Keratinocyte (primary cell): ENCODE measurements around the gene FAM204A. TPM values are rescaled to one million over a fixed set of nuclear protein-coding genes. Genes with fewer than 3 reads are reported as not detected.

ENCODE experiments used
- DNase-seq: peaks from one replicate; pipeline ENCODE4 v3.0.0-alpha.2; 2011; ENCODE audit warnings: low read depth, missing footprints, low spot score
- FAIRE-seq: peaks from 2 replicates; lab custom pipeline; 2011; peaks lifted over from hg19 to GRCh38; lab: Jason Lieb, UNC
- H2AFZ ChIP-seq: 2 replicates; pipeline ENCODE4 v1.6.0; 2012; ENCODE audit warnings: low read length, control low read depth, inconsistent platforms; ENCODE audit not compliant: control insufficient read depth
- H3K27ac ChIP-seq: 2 replicates; pipeline ENCODE4 v1.5.1; 2011; ENCODE audit warnings: low read length; ENCODE audit not compliant: control insufficient read depth, insufficient read depth
- H3K27me3 ChIP-seq: 3 replicates; pipeline ENCODE4 v1.6.0; 2011; ENCODE audit warnings: low read length; ENCODE audit not compliant: control insufficient read depth, insufficient read depth; ENCODE audit errors: extremely low read depth
- H3K36me3 ChIP-seq, 2 experiments: 2 replicates in 1 of 2; 3 replicates in 1 of 2; pipeline ENCODE4 v1.5.1; 2011; ENCODE audit warnings: low read length in 2 of 2, mild to moderate bottlenecking in 1 of 2; ENCODE audit not compliant: control insufficient read depth in 2 of 2, insufficient read depth in 2 of 2; ENCODE audit errors: extremely low read depth in 1 of 2
- H3K4me1 ChIP-seq: 3 replicates; pipeline ENCODE4 v1.5.1; 2011; ENCODE audit warnings: low read length; ENCODE audit not compliant: control insufficient read depth, insufficient read depth; ENCODE audit errors: extremely low read depth
- H3K4me2 ChIP-seq: 3 replicates; pipeline ENCODE4 v1.6.0; 2011; ENCODE audit warnings: low read depth, low read length; ENCODE audit not compliant: control insufficient read depth, insufficient read depth; ENCODE audit errors: extremely low read depth
- H3K4me3 ChIP-seq, 3 experiments: fragments of 200-600 bp in 1 of 3; sonication (generic) in 1 of 3; 2 replicates in 2 of 3; 3 replicates in 1 of 3; pipeline ENCODE4 v1.5.1; 2011 to 2016; ENCODE audit warnings: low read length in 3 of 3, mild to moderate bottlenecking in 3 of 3, control low read depth in 2 of 3, inconsistent platforms in 1 of 3, low read depth in 1 of 3, mixed read lengths in 1 of 3, mixed run types in 1 of 3, moderate library complexity in 1 of 3; ENCODE audit not compliant: control insufficient read depth in 2 of 3, insufficient read depth in 2 of 3; ENCODE audit errors: extremely low read depth in 1 of 3
- H3K79me2 ChIP-seq: 2 replicates; pipeline ENCODE4 v1.6.0; 2012; ENCODE audit warnings: low read length; ENCODE audit not compliant: control insufficient read depth, insufficient read depth
- H3K9ac ChIP-seq: 3 replicates; pipeline ENCODE4 v1.6.0; 2011; ENCODE audit warnings: low read length; ENCODE audit not compliant: control insufficient read depth, insufficient read depth; ENCODE audit errors: extremely low read depth
- H3K9me1 ChIP-seq: 3 replicates; pipeline ENCODE4 v1.6.0; 2011; ENCODE audit warnings: low read length; ENCODE audit not compliant: control insufficient read depth, insufficient read depth; ENCODE audit errors: extremely low read depth
- H3K9me3 ChIP-seq: 2 replicates; pipeline ENCODE4 v1.5.1; 2012; ENCODE audit warnings: low read depth, low read length; ENCODE audit not compliant: control insufficient read depth
- H4K20me1 ChIP-seq: 3 replicates; pipeline ENCODE4 v1.6.0; 2011; ENCODE audit warnings: low read length; ENCODE audit not compliant: control insufficient read depth, insufficient read depth; ENCODE audit errors: extremely low read depth
- CTCF ChIP-seq, 3 experiments: IDR thresholded peaks in 1 of 3; conservative IDR thresholded peaks in 1 of 3; optimal IDR thresholded peaks in 1 of 3; 2 replicates in 2 of 3; 3 replicates in 1 of 3; pipeline versions ENCODE3 to v1.5.1; 2011; ENCODE audit warnings: low read length in 3 of 3, mild to moderate bottlenecking in 3 of 3, moderate library complexity in 2 of 3, control low read depth in 1 of 3, inconsistent platforms in 1 of 3; ENCODE audit not compliant: insufficient read depth in 2 of 3; ENCODE audit errors: extremely low read depth in 1 of 3
- EZH2 ChIP-seq: IDR thresholded peaks from one replicate; pipeline ENCODE4 v1.6.1; 2012; ENCODE audit warnings: inconsistent platforms, mild to moderate bottlenecking, low read length, moderate library complexity
- dilution Hi-C: fragments of 300-500 bp; cut with MboI; formaldehyde crosslinking; loops from one replicate; pipeline ENCODE4 v1.7.0; 2020; ENCODE audit warnings: low sequenced_read_pairs; ENCODE audit not compliant: extremely low pct_ligation_motif_present
- polyA plus RNA-seq, 5 experiments: library from polyadenylated mRNA; depleted of rRNA in 3 of 5; stranded (reverse) in 3 of 5; stranded (forward) in 1 of 5; unstranded in 1 of 5; fragments of >200 nt; gene quantifications; 1 replicate in 1 of 5; 2 replicates in 3 of 5; 3 replicates in 1 of 5; pipeline versions ENCODE4 v1.2.1 to v1.2.3, GENCODE V29; 2011 to 2012; ENCODE audit warnings: missing spikeins in 2 of 5, low read depth in 1 of 5, low replicate concordance in 1 of 5

Gene FAM204A
- polyA plus RNA-seq, 1 donor (not counting 4 experiments of a cell fraction or from before 2014, with no cell fraction given) = 38.6 TPM

- Histone ChIP-seq H3K27me3 (no peaks in the 10 kb centered on the region), H3K4me1 (no peaks in the 10 kb centered on the region), H3K27ac (no peak overlapping the region), H3K4me3 (no peak overlapping the region), H4K20me1 (no peaks in the 10 kb centered on the region), H3K9me1 (no peaks in the 10 kb centered on the region), H3K9ac (no peak overlapping the region), H2AFZ (no peak overlapping the region), H3K4me2 (no peak overlapping the region), H3K79me2 (no peaks in the 10 kb centered on the region), H3K36me3 (no peaks in the 10 kb centered on the region), H3K9me3 (no peaks in the 10 kb centered on the region)
- FAIRE-seq (peak; percentile 73), DNase-seq (no peak)
- dilution Hi-C loops = no loop called here
- TF ChIP-seq CTCF (optimal IDR thresholded peaks at IDR 0.05 in 1 of 3, IDR thresholded peaks at IDR 0.05 in 1 of 3, conservative IDR thresholded peaks at IDR 0.05 in 1 of 3; ENCODE audit: extremely low read depth in 1 of 3, insufficient read depth in 2 of 3, low read length in 3 of 3) (peak; percentile 72 to 83 (median 77)), EZH2 (no peak)
These were observed 82.7 kb downstream of the FAM204A start for GRCh38 chr10:118259288-118259906.

DNA sequence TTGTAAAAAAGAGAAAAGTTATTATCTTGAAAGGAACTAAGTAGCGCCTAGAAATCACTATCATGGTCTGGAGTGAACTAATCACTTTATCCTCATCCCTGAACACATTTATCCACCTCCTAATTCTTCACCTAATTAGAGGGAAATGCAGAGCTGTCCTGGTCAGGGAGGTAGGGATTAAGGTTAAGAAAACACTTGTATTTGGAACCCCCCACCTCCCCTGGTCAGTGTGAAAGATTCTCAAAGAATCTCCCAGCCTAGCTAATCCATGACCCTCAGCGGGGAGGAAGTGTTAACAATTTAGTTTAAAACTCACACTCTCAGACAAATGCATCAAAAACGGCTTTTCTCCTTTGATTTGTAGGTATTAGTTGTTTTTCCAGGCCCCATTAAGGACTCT lies 83.8 kb downstream of the FAM204A start:
- FAIRE-seq (no peak), DNase-seq (no peak)
- Histone ChIP-seq H3K9me3 (no peaks in the 10 kb centered on the region), H3K27me3 (no peaks in the 10 kb centered on the region), H3K4me1 (no peaks in the 10 kb centered on the region), H3K79me2 (no peaks in the 10 kb centered on the region), H3K9me1 (no peaks in the 10 kb centered on the region), H3K36me3 (no peaks in the 10 kb centered on the region), H2AFZ (no peak overlapping the region), H3K4me3 (no peak overlapping the region), H4K20me1 (no peaks in the 10 kb centered on the region), H3K27ac (no peak overlapping the region), H3K9ac (no peak overlapping the region), H3K4me2 (no peak overlapping the region)
- TF ChIP-seq EZH2 (no peak), CTCF (optimal IDR thresholded peaks at IDR 0.05 in 1 of 3, IDR thresholded peaks at IDR 0.05 in 1 of 3, conservative IDR thresholded peaks at IDR 0.05 in 1 of 3; ENCODE audit: extremely low read depth in 1 of 3, insufficient read depth in 2 of 3, low read length in 3 of 3) (no peak)
- dilution Hi-C loops = no loop called here
